GOT3 (cell line): ENCODE measurements around the gene DLG4.
"Not testable (repeated sequence)": the region's sequence is repeated elsewhere in the genome, so short reads cannot be mapped to it uniquely, and the experiment has no call there.

Experiments
- DNase-seq: peaks from one replicate; lab custom pipeline; 2025; ENCODE audit warnings: mixed read lengths; lab: John Stamatoyannopoulos, UW

Gene DLG4

GRCh38 chr17:7249214-7249613 lies 29.6 kb upstream of the DLG4 start:
- DNase-seq: no peak

GRCh38 chr17:7248796-7249195 lies 29.2 kb upstream of the DLG4 start:
- no peak for DNase-seq

GRCh38 chr17:7246779-7247178 lies 27.1 kb upstream of the DLG4 start:
- DNase-seq: no peak

GRCh38 chr17:7243838-7244237 lies 24.2 kb upstream of the DLG4 start:
- not testable (repeated sequence) for DNase-seq

GRCh38 chr17:7243453-7243729 lies 23.8 kb upstream of the DLG4 start:
- no peak for DNase-seq

GRCh38 chr17:7242717-7243452 lies 23.2 kb upstream of the DLG4 start:
- peak; percentile 73 for DNase-seq

- DNase-seq: peak; percentile 75
Observed at GRCh38 chr17:7241783-7242716, 22.4 kb upstream of the DLG4 start, which contains the start of gene GABARAP. GABARAP (minus strand) TSS chr17:7242449; CDS start chr17:7242330, 119 bp downstream.

GRCh38 chr17:7241090-7241733 lies 21.6 kb upstream of the DLG4 start:
- DNase-seq: no peak

GRCh38 chr17:7240375-7240774 lies 20.7 kb upstream of the DLG4 start:
- no peak for DNase-seq

- peak; percentile 97 for DNase-seq
Observed at GRCh38 chr17:7239091-7240027, 19.7 kb upstream of the DLG4 start, which contains the start of gene PHF23. PHF23 (minus strand) TSS chr17:7239457; CDS start chr17:7239279, 178 bp downstream.

GRCh38 chr17:7238420-7239090 lies 18.9 kb upstream of the DLG4 start:
- no peak for DNase-seq

- DNase-seq: no peak
Observed at GRCh38 chr17:7237761-7238419, 18.3 kb upstream of the DLG4 start.

GRCh38 chr17:7237266-7237760 lies 17.7 kb upstream of the DLG4 start:
- DNase-seq: no peak

- DNase-seq: no peak
Observed at GRCh38 chr17:7236808-7237207, 17.2 kb upstream of the DLG4 start.

- DNase-seq: no peak
Observed at GRCh38 chr17:7235693-7236665, 16.3 kb upstream of the DLG4 start.

GRCh38 chr17:7234083-7234951 lies 14.7 kb upstream of the DLG4 start, which contains the start of gene DVL2:
DVL2 (minus strand) TSS chr17:7234517; CDS start chr17:7234262, 255 bp downstream.
- DNase-seq: peak; percentile 77

GRCh38 chr17:7233701-7234082 lies 14.1 kb upstream of the DLG4 start:
- no peak for DNase-seq

- no peak for DNase-seq
Observed at GRCh38 chr17:7232114-7232513, 12.5 kb upstream of the DLG4 start.
